H7 (cell line): ENCODE results near the gene C1QC. TPM values are rescaled to one million over a fixed set of nuclear protein-coding genes. Genes with fewer than 3 reads are reported as not detected.

Source experiments
- DNase-seq: peaks from one replicate; pipeline ENCODE4 v3.0.0; 2012
- H3K27me3 ChIP-seq: 2 replicates; pipeline ENCODE4 v1.6.0; 2011; ENCODE audit warnings: mild to moderate bottlenecking, low read length; ENCODE audit not compliant: control insufficient read depth, insufficient read depth
- H3K36me3 ChIP-seq: replicated peaks from 2 replicates; pipeline ENCODE4 v1.5.1; 2011; ENCODE audit warnings: low read length; ENCODE audit not compliant: control insufficient read depth, insufficient read depth
- H3K4me3 ChIP-seq: 2 replicates; pipeline ENCODE4 v1.5.1; 2011; ENCODE audit warnings: low read depth, mild to moderate bottlenecking, control low read depth, low read length, moderate library complexity; ENCODE audit not compliant: insufficient read depth
- total RNA-seq: library from RNA; depleted of rRNA; stranded (reverse); fragments of >200 nt; shearing (Covaris generic); gene quantifications from 2 replicates; pipeline ENCODE4 v1.2.3, GENCODE V29; 2014; rRNA removed

The C1QC gene
- total RNA-seq, 1 experiment from 2014 or later = not detected

- H3K4me3 ChIP-seq = no peak overlapping the region
- no peaks in the 10 kb centered on the region for H3K27me3 ChIP-seq
- DNase-seq = no peak
These were observed 50.7 kb downstream of the C1QC start for GRCh38 chr1:22694172-22694571.

GRCh38 chr1:22696610-22697009 is 53.2 kb downstream of the C1QC start:
- H3K27me3 ChIP-seq = no peaks in the 10 kb centered on the region
- H3K36me3 ChIP-seq = no peaks in the 10 kb centered on the region
- H3K4me3 ChIP-seq = no peak overlapping the region
- DNase-seq = no peak

More at GRCh38 chr1:22694172-22694571, 50.7 kb downstream of the C1QC start:
- no peaks in the 10 kb centered on the region for H3K36me3 ChIP-seq

Other genes with a start within 250 kb of the C1QC start
- gene ZBTB40, start 191.8 kb upstream of the C1QC start, total RNA-seq = 15.0 and 17.0 TPM in 2 replicates
- 4.8 and 5.1 TPM in 2 replicates for gene EPHA8, start 80.1 kb upstream of the C1QC start, total RNA-seq
- gene C1QA, start 7.0 kb upstream of the C1QC start, total RNA-seq = not detected in 2 replicates
- not detected in 2 replicates for gene C1QB, start 9.6 kb downstream of the C1QC start, total RNA-seq
- gene EPHB2, start 67.2 kb downstream of the C1QC start, total RNA-seq = 12.3 and 14.8 TPM in 2 replicates